Loucy (cell line): ENCODE data around the gene SULT1B1.

Experiments used
- CTCF ChIP-seq: fragments of 200-600 bp; sonication (generic); conservative IDR thresholded peaks from 2 replicates; pipeline ENCODE4 v1.5.1; 2014; ENCODE audit warnings: mild to moderate bottlenecking, antibody characterized with exemption, low read length
- EZH2phosphoT487 ChIP-seq: fragments of 200-600 bp; IDR thresholded peaks from 2 replicates; pipeline ENCODE4 v1.6.1; 2018; ENCODE audit warnings: antibody characterized with exemption, mild to moderate bottlenecking, moderate library complexity, borderline replicate concordance

- TF ChIP-seq CTCF (no peak), EZH2phosphoT487 (no peak)
Measured at GRCh38 chr4:69775321-69775867, 15.0 kb upstream of the SULT1B1 start.
